Cortex of kidney (tissue), 1 donor: Measurements from ENCODE around the gene IGDCC3.

ENCODE experiments used
- DNase-seq: peaks from one replicate; lab custom pipeline; 2025; lab: John Stamatoyannopoulos, UW

IGDCC3 gene

DNA sequence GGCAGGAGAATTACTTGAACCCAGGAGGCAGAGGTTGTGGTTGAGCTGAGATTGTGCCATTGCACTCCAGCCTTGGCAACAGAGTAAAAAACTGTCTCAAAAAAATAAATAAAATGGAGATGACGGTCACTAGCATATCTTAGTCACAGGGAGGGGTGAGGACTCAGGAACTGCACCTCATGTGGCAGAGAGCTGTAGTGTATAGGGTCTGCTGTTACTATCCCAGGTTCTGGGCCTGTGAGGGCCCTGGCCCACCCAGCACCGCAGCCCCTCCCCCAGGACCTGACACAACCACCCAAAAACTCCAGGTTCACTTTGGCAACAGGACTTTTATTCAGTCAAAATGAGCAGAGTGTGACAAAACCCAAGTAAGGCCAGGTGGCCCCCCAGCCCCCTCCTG lies 51.0 kb downstream of the IGDCC3 start:
- no peak for DNase-seq

DNA sequence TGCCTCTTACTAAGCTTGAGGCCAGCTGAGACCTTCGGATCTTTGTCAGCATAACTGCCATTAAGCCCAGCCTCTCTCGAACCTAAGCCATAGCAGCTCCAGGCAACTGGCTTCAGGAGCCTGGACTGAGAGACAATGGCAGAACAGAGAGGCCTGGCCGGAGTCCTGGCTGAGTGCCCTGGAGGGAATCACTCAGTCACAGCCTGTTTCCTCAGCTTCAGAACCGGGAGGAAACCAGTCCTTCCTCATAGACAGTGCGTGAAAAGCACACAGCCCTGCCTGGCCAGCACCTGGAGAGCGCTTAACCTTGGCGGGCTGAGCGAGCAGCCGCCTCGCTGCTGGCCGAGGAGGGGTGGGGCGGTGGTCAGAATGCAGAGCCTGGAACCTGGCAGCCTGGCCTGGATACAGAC lies 51.7 kb downstream of the IGDCC3 start:
- no peak for DNase-seq

DNA sequence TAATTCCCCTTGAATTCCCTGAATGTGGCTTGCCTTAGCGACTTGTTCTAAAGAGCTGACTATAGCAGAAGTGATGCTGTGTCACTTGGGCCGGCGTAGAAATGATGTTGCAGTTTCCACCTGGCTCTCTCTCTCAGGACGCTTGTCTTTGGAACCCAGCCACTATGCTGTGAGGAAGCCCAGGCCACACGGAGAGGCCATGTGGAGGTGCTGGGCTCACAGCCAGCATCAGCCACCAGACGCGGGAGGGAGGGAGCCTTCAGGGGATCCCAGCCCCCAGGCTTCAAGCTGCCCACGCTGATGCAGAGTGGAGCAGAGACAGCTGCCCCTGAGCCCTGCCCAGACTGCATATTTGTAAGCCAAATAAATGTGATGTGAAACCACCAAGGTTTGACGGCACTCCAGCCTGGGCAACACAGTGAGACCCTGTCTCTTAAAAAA lies 54.7 kb downstream of the IGDCC3 start:
- no peak for DNase-seq

DNA sequence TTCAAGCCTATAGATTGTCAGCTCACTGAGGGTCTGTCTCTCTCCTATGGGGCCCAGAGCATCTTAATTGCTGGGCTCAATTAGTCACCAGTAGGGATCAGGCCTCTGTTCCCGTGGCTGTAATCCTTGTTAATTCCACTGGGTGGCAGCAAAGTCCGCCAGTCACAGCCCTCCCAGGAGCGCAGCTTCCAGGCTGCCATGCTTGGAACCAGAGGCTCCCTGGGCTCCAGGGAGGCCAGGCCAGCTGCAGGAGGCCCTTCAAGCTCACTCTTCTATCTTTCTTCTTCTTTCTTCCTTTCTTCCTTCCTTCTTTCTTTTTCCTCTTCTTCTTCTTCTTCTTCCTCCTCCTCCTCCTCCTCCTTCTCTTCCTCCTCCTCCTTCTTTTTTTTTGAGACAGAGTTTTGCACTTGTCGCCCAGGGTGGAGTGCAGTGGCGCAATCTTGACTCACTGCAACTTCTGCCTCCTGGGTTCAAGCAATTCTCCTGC lies 58.9 kb downstream of the IGDCC3 start:
- no peak for DNase-seq

DNA sequence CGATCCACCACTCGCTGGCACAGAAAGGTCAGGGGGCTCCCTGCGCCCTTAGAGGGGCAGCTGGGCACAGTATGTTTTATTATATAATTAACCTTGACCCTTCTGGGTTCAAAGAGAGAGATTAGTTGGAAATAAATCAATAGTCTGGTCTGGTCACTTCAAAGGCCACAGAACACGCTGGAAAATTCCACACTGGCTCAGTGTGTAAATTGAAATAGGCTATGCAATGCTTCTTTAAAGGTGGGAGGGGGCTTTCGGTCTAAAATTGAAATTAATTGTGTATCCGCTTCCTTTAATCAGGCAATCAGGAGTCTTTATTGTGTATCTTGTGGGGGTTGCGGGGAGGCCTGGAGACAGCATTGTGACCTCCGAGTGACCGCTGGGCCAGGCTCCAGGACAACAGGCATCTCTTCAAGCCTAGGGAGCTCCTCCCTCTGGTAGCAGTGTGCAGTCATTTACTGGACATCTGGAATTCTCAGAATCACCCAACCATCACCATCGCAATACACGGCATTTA lies 65.3 kb downstream of the IGDCC3 start:
- DNase-seq: no peak

DNA sequence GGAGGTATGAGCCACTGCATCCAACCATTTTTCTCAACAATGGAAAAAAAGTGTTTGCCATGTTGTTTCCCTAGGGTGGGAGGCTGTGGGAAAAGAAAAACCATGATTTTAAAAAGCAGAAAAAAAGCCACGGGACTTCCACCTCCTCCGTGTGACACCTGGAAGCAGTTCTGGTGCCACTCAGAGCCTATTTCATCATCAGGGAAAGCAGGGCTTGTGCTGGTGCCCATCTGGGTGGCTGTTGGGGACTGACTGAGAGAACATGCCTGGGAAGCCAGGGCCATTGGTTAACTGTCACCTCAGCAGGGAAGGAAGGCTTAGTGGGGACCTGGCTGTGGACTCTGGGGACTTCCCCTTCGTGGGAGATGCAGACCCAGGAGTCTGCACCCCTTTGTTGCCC lies 66.0 kb downstream of the IGDCC3 start:
- DNase-seq: no peak

DNA sequence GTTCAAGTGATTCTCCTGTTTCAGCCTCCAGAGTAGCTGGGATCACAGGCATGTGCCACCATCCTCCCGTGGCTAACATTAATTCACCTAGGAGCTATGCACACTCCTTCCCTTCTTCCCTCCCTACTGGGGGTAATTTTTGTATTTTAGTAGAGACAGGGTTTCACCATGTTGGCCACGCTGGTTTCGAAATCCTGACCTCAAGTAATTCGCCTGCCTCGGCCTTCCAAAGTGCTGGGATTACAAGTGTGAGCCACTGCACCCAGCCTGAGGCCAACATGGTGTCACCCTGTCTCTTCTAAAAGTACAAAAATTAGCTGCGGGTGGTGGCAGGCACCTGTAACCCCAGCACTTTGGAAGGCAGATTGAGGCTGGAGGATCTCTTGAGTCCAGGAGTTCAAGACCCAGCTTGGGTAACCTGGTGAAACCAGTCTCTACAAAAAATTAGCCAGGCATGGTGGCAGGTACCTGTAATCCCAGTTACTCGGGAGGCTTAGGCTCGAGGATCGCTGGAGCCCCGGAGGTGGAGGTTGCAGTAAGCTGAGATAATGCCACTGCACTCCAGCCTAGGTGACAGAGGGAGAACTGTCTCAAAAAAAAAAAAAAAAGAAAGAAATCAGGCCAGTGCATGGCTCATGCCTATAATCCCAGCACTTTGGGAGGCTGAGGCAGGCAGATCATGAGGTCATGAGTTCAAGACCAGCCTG lies 67.2 kb downstream of the IGDCC3 start:
- no peak for DNase-seq

DNA sequence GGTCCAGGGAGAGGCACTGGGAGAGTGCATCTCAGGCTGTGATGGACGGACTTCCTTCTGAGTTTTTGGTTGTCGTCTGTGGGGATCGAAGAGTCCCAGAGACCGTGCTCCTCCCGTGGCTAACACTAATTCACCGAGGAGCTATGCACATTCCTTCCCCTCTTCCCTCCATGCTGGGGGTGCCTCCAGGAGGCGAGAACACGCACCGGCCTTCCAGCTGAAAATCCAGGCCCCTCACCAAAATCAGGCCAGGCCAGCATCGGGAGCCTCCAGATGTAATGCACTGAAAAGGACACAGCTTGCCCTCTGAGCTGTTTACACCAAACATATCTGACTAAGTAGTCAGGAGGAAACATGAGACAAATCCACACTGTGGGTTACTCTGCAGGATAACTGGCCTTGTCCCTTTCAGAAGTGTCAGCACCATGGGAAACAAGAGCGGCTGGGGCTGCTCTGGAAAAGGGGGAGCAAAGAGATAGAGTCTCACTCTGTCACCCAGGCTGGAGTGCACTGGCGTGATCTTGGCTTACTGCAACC lies 67.9 kb downstream of the IGDCC3 start:
- DNase-seq: no peak

DNA sequence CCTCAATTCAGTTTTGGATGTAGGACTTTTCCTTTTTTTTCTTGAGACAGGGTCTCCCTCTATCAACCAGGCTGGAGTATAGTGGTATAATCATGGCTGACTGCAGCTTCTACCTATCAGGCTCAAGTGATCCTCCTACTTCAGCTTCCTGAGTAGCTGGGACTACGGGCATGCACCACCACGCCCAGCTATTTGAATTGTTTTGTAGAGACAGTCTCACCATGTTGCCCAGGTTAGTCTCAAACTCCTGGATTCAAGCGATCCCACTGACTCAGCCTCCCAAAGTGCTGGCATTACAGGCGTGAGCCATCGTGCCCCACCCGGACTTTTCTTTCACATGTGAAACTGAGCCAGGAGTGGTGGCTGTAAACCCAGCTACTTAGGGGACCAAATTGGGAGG lies 69.8 kb downstream of the IGDCC3 start:
- no peak for DNase-seq

DNA sequence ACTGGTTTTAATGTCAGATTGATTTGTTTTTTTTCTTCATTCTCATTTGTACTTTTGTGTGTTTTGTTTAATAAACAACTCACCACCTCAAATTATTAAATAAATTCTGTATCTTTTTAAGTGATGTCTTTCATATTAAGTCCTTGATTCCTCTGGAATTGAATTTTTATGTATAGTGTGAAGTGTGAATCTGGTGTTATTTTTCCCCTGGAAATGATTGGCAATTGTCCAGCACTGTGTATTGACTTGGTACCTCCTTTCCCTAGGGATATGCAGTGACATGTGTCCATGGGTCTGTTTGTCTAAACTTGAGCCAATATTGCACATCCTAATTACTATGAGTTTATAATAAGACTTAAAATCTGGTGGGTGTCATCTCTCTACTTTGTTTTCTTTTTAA lies 71.3 kb downstream of the IGDCC3 start:
- no peak for DNase-seq

DNA sequence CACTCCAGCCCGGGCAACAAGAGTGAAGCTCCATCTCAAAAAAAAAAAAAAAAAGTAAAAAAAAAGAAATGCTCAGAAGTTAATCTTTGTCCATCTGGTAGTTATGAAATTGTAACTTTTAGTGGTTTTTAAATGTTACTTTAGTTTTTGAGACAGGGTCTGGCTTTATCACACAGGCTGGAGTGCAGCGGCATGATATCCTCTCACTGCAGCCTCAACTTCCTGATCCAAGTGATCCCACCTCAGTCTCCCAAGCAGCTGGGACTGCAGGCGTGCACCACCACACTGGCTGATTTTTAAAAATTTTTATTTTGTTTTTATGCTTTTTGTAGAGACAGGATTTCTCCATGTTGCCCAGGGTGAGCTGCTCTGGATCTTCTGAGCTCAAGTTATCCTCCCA lies 72.0 kb downstream of the IGDCC3 start:
- no peak for DNase-seq

DNA sequence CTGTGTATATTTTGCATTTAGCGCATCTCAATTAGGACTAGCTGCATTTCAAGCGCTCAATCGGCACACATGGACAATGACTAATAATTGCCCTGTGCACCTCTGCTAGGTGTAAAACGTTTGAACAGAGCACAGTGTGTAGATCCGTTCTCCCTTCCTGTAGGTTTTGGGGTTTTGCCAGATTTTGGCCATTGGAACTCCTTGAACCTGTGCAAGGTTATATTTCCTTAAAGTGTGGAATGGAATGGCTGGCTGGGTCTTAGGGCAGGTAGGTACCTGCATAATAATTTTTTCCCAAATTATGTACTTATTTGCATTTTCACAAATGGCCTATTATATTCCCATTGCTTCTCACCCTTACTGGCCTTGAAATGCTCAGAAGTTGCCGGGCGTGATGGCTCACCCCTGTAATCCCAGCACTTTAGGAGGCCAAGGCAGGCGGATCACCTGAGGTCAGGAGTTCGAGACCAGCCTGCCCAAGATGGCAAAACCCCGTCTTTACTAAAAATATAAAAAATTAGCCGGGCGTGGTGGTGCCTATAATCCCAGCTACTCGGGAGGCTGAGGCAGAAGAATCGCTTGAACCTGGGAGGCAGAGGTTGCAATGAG lies 72.5 kb downstream of the IGDCC3 start:
- no peak for DNase-seq

DNA sequence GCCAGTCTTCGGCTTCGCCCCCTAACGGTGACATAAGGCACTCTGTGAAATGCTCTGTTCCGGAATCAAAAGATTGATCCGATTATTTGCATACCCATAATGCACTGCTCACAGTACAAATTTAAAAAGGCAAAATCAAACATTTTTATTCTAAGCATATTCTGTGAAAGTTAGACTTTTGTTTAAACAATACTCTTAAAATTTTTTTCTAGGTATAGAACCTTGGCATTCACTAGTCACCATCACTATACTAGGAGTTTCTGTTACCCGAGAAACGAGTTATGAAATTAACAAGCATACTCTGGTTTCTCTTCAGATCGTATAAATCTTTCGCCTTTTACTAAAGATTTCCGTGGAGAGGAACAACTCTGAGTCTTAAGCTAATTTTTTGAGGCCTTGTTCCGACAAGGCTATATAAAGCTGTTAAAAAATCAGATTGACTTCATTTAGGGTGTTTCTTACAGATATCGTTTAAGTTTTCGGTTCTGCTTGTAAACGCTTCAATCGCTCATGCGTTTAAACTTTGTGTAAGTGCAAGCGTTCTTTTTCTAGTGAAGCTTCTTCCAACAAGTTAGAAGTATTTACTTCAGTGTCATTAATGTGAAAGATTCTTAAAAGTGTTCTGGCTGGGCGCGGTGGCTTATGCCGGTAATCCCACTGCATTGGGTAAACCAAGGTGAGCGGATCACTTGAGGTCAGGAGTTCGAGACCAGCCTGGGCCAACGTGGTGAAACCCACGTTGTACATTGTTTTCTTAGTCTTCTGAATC lies 73.2 kb downstream of the IGDCC3 start, which contains the start of gene RNU5B-1:
RNU5B-1 (plus strand) TSS at position 297 of the 769 bp plus-strand sequence.
- DNase-seq: no peak

DNA sequence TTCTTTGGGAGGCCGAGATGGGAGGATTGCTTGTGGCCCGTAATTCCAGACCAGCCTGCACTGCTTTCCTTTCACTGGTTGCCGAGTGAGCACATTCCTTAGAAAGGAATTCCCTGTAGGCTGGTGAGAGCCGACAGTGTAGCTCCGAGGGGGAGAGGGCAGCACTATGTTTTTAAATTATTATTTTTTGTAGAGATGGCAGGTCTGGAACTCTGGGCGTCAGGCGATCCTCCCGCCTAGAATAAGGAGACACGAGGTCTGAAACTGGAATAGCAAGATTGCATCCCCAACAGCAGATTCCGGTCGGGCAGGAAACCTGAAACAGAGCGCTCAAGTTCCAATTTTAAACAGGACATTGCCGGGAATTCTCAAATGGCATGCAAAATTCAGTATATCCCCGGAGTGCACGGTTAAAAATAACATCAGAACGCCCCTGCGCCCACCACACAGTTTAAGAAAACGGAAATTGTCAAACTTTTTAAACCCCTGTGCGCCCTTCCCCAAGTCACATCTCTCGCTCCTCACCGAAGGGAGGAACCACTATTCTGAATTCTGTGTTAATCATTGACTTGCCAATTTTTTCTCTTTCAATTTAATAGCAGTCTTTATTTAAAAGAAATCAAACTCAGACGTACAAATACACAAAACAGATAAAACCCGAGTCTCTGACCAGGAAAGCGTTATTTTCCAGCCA lies 74.0 kb downstream of the IGDCC3 start:
- no peak for DNase-seq

DNA sequence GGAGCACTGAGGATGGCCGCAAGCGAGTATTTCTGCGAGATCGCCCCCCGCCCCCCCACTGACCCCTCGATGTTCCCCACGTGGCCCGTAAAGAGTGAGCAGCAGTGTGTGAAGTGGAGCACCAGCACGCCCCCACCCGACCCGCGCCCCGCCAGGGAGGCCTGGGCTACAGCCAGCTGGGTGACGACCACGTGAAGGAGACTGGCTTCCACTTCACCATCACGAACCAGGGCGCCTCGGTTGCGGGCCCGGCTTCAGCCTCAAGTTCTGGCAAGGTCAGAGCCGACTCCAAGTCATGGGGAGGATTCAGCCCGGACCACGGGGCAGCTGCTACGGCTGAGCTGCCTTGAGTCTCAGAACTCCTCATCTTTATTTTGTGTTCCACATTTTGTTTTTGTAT lies 75.7 kb downstream of the IGDCC3 start:
- no peak for DNase-seq

DNA sequence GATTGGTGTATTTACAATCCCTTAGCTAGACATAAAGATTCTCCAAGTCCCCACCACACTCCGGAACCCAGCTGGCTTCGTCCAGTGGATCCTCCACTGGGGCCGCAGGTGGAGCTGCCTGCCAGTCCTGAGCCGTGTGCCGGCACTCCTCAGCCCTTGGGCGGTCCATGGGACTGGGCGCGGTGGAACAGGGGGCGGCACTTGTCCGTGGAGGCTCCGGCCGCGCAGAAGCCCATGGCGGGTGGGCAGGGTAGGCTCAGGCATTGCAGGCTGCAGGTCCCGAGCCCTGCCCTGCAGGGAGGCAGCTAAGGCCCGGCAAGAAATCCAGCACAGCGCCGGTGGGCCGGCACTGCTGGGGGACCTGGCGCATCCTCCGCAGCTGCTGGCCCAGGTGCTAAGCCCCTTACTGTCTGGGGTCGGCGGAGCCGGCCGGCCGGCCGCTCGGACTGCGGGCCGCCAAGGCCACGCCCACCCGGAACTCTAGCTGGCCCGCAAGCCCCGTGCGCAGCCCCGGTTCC lies 76.8 kb downstream of the IGDCC3 start:
- DNase-seq: no peak

DNA sequence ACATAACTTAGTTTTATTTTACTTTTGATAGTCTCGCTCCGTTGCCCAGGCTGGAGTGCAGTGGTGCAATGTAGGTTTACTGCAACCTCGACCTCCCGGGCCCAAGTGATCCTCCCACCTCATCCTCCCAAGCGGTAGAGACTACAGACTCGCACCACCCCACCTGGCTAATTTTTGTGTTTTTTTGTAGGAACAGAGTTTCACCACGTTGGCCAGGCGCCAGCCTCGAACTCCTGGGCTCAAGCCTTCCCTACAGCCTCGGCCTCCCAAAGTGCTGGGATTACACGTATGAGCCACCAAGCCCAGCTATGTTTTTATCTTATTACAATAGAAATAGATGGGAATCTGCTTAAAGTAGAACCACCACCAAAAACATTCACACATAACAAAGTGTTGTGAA lies 79.1 kb downstream of the IGDCC3 start:
- no peak for DNase-seq

DNA sequence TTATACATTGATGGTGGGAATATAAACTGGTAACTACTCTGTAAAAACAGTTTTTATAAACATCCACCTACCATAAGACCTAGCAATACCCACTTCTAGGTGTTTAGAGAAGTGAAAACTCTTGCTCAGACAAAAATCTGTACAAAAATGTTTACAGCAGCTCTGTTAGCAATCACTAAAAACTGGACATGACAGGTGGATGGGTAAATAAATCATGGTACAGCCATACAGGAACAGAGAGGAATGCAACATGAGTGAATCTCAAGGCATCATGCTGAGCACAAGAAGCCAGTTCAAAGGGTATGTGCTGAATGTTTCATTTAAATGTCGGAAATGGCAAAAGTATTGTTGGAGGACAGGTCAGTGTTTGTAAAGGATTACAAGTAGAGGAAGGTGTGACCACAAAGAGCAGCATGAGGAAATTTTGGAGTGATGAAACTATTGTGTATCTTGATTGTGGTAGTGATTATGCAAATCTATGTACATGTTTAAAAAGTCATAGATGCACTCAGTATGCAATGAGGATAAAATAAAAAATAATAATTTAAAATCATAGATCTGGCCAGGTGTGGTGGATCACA lies 84.8 kb downstream of the IGDCC3 start:
- DNase-seq: no peak

DNA sequence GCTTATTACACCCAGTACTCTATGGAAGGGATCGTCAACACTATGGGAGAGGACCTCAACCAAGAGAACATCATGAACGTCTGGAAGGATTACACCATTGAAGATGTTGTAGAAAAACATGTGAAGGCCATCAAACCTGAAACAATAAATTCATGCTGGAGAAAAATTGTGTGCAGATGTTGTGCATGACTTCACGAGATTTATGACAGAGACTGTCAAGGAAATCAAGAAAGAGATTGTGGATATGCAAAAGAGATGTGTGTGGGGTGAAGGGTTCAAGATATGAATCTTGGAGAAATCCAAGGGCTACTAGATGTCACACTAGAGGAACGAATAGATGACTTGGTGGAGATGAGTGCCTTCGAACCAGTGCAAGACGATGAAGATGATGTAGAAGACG lies 87.6 kb downstream of the IGDCC3 start:
- DNase-seq: no peak

DNA sequence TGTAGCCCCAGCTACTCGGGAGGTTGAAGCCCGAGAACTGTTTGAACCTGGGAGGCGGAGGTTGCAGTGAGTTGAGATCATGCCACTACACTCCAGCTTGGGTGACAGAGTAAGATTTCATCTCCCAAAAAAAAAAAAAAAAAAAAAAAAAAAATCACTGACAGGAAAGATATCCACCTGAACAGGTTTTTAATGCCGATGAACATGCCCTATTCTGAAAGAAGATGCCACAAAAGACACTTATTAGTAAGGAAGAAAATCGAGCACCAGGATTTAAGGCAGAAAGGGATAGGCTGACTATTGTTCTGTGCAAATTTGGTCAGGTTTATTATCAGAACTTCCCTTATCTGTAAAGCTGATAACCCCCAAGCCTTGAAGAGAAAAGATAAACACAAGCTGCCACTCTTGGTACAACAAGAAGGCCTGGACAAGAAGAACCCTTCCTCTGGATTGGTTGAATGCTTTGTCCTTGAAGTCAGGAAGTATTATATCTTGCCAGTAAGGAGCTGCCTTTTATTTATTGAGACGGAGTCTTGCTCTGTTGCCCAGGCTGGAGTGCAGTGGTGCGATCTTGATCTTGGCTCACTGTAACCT lies 88.4 kb downstream of the IGDCC3 start:
- DNase-seq: no peak

DNA sequence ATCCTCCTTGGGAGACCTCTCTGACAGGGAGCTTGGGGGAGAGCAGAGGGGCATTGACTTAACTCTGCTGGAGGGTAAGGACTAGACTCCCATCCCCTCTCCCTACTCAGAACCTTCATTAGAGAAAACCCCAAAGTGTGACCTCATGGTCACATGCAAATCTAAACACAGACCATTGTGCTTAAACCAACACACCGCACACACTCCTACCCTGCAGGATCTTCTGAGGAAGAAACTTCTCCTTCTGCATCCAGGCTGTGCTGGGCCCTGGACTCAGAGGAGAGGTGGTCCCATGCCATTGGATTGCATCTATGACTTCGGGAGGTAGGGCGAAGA lies 90.3 kb downstream of the IGDCC3 start:
- DNase-seq: no peak
